GM12878 (cell line): ENCODE results near the gene LILRB3. TPM values are rescaled to one million over a fixed set of nuclear protein-coding genes. Genes with fewer than 3 reads are reported as not detected.

Experiments used
- BCL11A ChIP-seq: IDR thresholded peaks from 2 replicates; pipeline ENCODE4 v1.6.1; 2011; ENCODE audit warnings: low read depth, low read length
- CUX1 ChIP-seq: IDR thresholded peaks from 2 replicates; pipeline ENCODE4 v1.6.1; 2012; ENCODE audit warnings: improper control_type of control experiment, low read depth, low read length; ENCODE audit not compliant: insufficient replicate concordance
- ESRRA ChIP-seq: IDR thresholded peaks from 2 replicates; pipeline ENCODE4 v1.6.1; 2012; ENCODE audit warnings: mild to moderate bottlenecking, low read length, improper control_type of control experiment
- GABPA ChIP-seq: IDR thresholded peaks from 2 replicates; pipeline ENCODE4 v1.6.1; 2014; ENCODE audit warnings: antibody characterized with exemption, low read depth, mild to moderate bottlenecking, inconsistent platforms
- HDAC6 ChIP-seq: fragments of 200-600 bp; sonication (generic); IDR thresholded peaks from one replicate; pipeline ENCODE4 v1.8.0; 2017; ENCODE audit warnings: antibody characterized with exemption; ENCODE audit not compliant: unreplicated experiment
- HSF1 ChIP-seq: fragments of 150-350 bp; IDR thresholded peaks from 2 replicates; pipeline ENCODE4 v1.6.1; 2014; ENCODE audit warnings: mild to moderate bottlenecking, low read depth, low read length
- IRF4 ChIP-seq: IDR thresholded peaks from 2 replicates; pipeline ENCODE4 v1.6.1; 2011; ENCODE audit warnings: low read depth, low read length
- IRF5 ChIP-seq: fragments of 450-650 bp; IDR thresholded peaks from 2 replicates; pipeline ENCODE4 v1.6.1; 2017; ENCODE audit warnings: borderline replicate concordance
- MEF2A ChIP-seq: IDR thresholded peaks from 2 replicates; pipeline ENCODE4 v1.6.1; 2011; ENCODE audit warnings: low read depth, mild to moderate bottlenecking, low read length, moderate library complexity; ENCODE audit not compliant: insufficient read depth
- MXI1 ChIP-seq: fragments of 150-350 bp; IDR thresholded peaks from 2 replicates; pipeline ENCODE4 v1.6.1; 2011; ENCODE audit warnings: low read depth, mild to moderate bottlenecking, inconsistent platforms, low read length, improper control_type of control experiment
- RBBP5 ChIP-seq: fragments of 200-600 bp; sonication (generic); conservative IDR thresholded peaks from 2 replicates; pipeline ENCODE4 v1.6.1; 2016
- RELA ChIP-seq: fragments of 450-650 bp; IDR thresholded peaks from 2 replicates; pipeline ENCODE4 v1.8.0; 2014; ENCODE audit warnings: borderline replicate concordance; ENCODE audit not compliant: partially characterized antibody
- TCF3 ChIP-seq: IDR thresholded peaks from 2 replicates; pipeline ENCODE4 v1.6.1; 2012; ENCODE audit warnings: low read depth, mild to moderate bottlenecking, low read length, borderline replicate concordance; ENCODE audit not compliant: insufficient read depth
- USF2 ChIP-seq: IDR thresholded peaks from 2 replicates; pipeline ENCODE4 v1.6.1; 2011; ENCODE audit warnings: low read depth, low read length, improper control_type of control experiment, borderline replicate concordance
- YBX1 ChIP-seq: fragments of 450-650 bp; IDR thresholded peaks from 2 replicates; pipeline ENCODE4 v1.6.1; 2016; ENCODE audit warnings: antibody characterized with exemption
- ZNF687 ChIP-seq: fragments of 450-650 bp; IDR thresholded peaks from 2 replicates; pipeline ENCODE4 v1.6.1; 2017; ENCODE audit warnings: mild to moderate bottlenecking, moderate library complexity
- polyA plus RNA-seq, 11 experiments: library from polyadenylated mRNA; depleted of rRNA in 4 of 11; unstranded in 6 of 11; stranded (reverse) in 5 of 11; fragments of >200 nt; fragmentation: Nextera tagmentation in 4 of 11; fragmentation: Illumina TruSeq in 1 of 11; extraction: Ambion mirVana in 4 of 11; extraction: Trizol in 1 of 11; gene quantifications; 1 replicate in 1 of 11; 2 replicates in 10 of 11; pipeline versions ENCODE4 v1.2.1 to v1.2.3, GENCODE V29; 2011 to 2016; ENCODE audit warnings: inconsistent platforms in 2 of 11, missing spikeins in 2 of 11, low read depth in 1 of 11
- total RNA-seq, 4 experiments: library from RNA; depleted of rRNA in 3 of 4; stranded (reverse); fragments of >200 nt in 3 of 4; fragmentation: Illumina TruSeq in 1 of 4; extraction: Trizol in 1 of 4; gene quantifications; 2 replicates each; pipeline versions ENCODE4 v1.2.1 to v1.2.3, GENCODE V29; 2013 to 2021

The LILRB3 gene
- total and polyA plus RNA-seq, 10 of the 15 experiments (the other 5 are each of a cell fraction or from before 2014, with no cell fraction given), result 0.04 to 1.1 (median 0.18) TPM; not detected in 1

GRCh38 chr19:54207983-54208783 is 14.6 kb downstream of the LILRB3 start (continued):
- TF ChIP-seq ZNF687, result peak; percentile 52; the same call in 1 of the 2 replicates
- no peak for TF ChIP-seq ESRRA
- 0 out of 2 replicates have a peak, but pooled peaks have one; percentile 14 for TF ChIP-seq BCL11A
- TF ChIP-seq IRF5, result no peak
- TF ChIP-seq IRF4, result peak; percentile 82; the same call in 1 of the 2 replicates
- TF ChIP-seq HDAC6, result no peak
- 0 out of 2 replicates have a peak, but pooled peaks have one; percentile 38 for TF ChIP-seq MEF2A
- TF ChIP-seq GABPA, result no peak
- no peak for TF ChIP-seq MXI1
- peak; percentile 22 for TF ChIP-seq RELA
- TF ChIP-seq USF2, result no peak
- TF ChIP-seq TCF3, result 0 out of 2 replicates have a peak, but pooled peaks have one; percentile 6
- TF ChIP-seq CUX1, result no peak
- TF ChIP-seq RBBP5, result no peak
- TF ChIP-seq YBX1, result no peak
- TF ChIP-seq HSF1, result no peak
